Naive thymus-derived CD4-positive, alpha-beta T cell (primary cell): ENCODE data around the gene NAALADL2. TPM values are rescaled to one million over a fixed set of nuclear protein-coding genes. Genes with fewer than 3 reads are reported as not detected.

Experiments
- ATAC-seq: fragments of 150-1000 bp; cut with Tn5 transposase; 2 replicates; pipeline ENCODE4 v1.10.0; 2021; ENCODE audit warnings: mild to moderate bottlenecking, moderate library complexity
- CTCF ChIA-PET: fragments of 350-600 bp; sonication (Branson Sonifier 250); formaldehyde crosslinking; loops from one replicate; lab custom pipeline; 2021; ENCODE audit warnings: antibody characterized with exemption; lab: Charles Lee
- POLR2A ChIA-PET: fragments of 350-600 bp; sonication (Branson Sonifier 250); formaldehyde crosslinking; loops from one replicate; lab custom pipeline; 2021; ENCODE audit warnings: antibody characterized with exemption, inconsistent platforms; lab: Charles Lee
- DNase-seq, 9 donors: peaks; one replicate each; pipeline versions ENCODE4 v3.0.0 to v3.0.0-alpha.2; 2020 to 2022; ENCODE audit warnings: mixed read lengths in 1 of 9
- H3K27ac ChIP-seq: one replicate; pipeline ENCODE4 v1.7.0; 2013; ENCODE audit warnings: mild to moderate bottlenecking, low read depth, low read length, moderate library complexity
- H3K27me3 ChIP-seq, 2 donors: one replicate each; pipeline ENCODE4 v1.7.0; 2013; ENCODE audit warnings: low read length in 2 of 2, mild to moderate bottlenecking in 2 of 2, moderate library complexity in 2 of 2; ENCODE audit not compliant: control insufficient read depth in 2 of 2, insufficient read depth in 2 of 2
- H3K36me3 ChIP-seq, 3 experiments: 1 replicate in 2 of 3; 2 replicates in 1 of 3; pipeline ENCODE4 v1.7.0; 2013; ENCODE audit warnings: low read length in 3 of 3, mild to moderate bottlenecking in 3 of 3, moderate library complexity in 1 of 3; ENCODE audit not compliant: insufficient read depth in 3 of 3, control insufficient read depth in 2 of 3
- H3K4me1 ChIP-seq, 2 donors: one replicate each; pipeline ENCODE4 v1.7.0; 2013; ENCODE audit warnings: low read length in 2 of 2, mild to moderate bottlenecking in 2 of 2, moderate library complexity in 1 of 2; ENCODE audit not compliant: control insufficient read depth in 2 of 2, insufficient read depth in 2 of 2
- H3K4me3 ChIP-seq: 2 replicates; pipeline ENCODE4 v1.7.0; 2013; ENCODE audit warnings: mild to moderate bottlenecking, low read length
- H3K9me3 ChIP-seq, 3 experiments: 1 replicate in 2 of 3; 2 replicates in 1 of 3; pipeline ENCODE4 v1.7.0; 2013; ENCODE audit warnings: low read length in 3 of 3; ENCODE audit not compliant: control insufficient read depth in 2 of 3
- H3K27ac Mint-ChIP-seq, 9 donors: one replicate each; pipeline ENCODE4 v1.8.0; 2020 to 2022; ENCODE audit warnings: mixed read lengths in 9 of 9, mild to moderate bottlenecking in 8 of 9, moderate library complexity in 5 of 9, inconsistent platforms in 2 of 9
- H3K27me3 Mint-ChIP-seq, 5 donors: one replicate each; pipeline ENCODE4 v1.8.0; 2021 to 2022; ENCODE audit warnings: mixed read lengths in 5 of 5, mild to moderate bottlenecking in 1 of 5
- H3K36me3 Mint-ChIP-seq, 5 donors: one replicate each; pipeline ENCODE4 v1.8.0; 2020 to 2022; ENCODE audit warnings: mixed read lengths in 5 of 5, mild to moderate bottlenecking in 3 of 5, inconsistent platforms in 1 of 5
- H3K4me1 Mint-ChIP-seq, 7 donors: one replicate each; pipeline ENCODE4 v1.8.0; 2020 to 2022; ENCODE audit warnings: mixed read lengths in 7 of 7, mild to moderate bottlenecking in 3 of 7, inconsistent platforms in 1 of 7
- H3K4me3 Mint-ChIP-seq, 10 donors: one replicate each; pipeline ENCODE4 v1.8.0; 2020 to 2022; ENCODE audit warnings: mild to moderate bottlenecking in 10 of 10, mixed read lengths in 10 of 10, moderate library complexity in 6 of 10, inconsistent platforms in 2 of 10
- H3K9me3 Mint-ChIP-seq, 11 donors: one replicate each; pipeline ENCODE4 v1.8.0; 2020 to 2022; ENCODE audit warnings: mixed read lengths in 11 of 11, mild to moderate bottlenecking in 4 of 11, inconsistent platforms in 1 of 11, moderate library complexity in 1 of 11
- intact Hi-C, 2 donors: fragments of 100-400 bp; cut with micrococcal nuclease; formaldehyde crosslinking; loops; one replicate each; pipeline ENCODE4 v1.15.1; 2023
- polyA plus RNA-seq, 2 donors: library from polyadenylated mRNA; unstranded; fragments of 300-500 nt; fragmentation: Illumina TruSeq; gene quantifications; one replicate each; pipeline ENCODE4 v1.2.3, GENCODE V29; 2021
- total RNA-seq, 6 experiments: library from RNA in 5 of 6; stranded (reverse) in 5 of 6; gene quantifications; 1 replicate in 5 of 6; 2 replicates in 1 of 6; pipeline ENCODE4 v1.2.3 and lab custom pipeline; 2021 to 2026

The NAALADL2 gene
- total and polyA plus RNA-seq, 7 experiments from 2014 or later: 0.76 to 1.4 TPM; not detected in 5

- no peaks in the 10 kb centered on the region for H3K9me3 ChIP-seq
- H3K4me3 ChIP-seq: no peak overlapping the region
- no peak overlapping the region for H3K4me3 Mint-ChIP-seq
- CTCF ChIA-PET: no interaction called here
- no peak overlapping the region for H3K27ac Mint-ChIP-seq
- H3K27me3 Mint-ChIP-seq: no peaks in the 10 kb centered on the region
- no peaks in the 10 kb centered on the region for H3K36me3 Mint-ChIP-seq
- intact Hi-C loops: no loop called here
- DNase-seq (no peak), ATAC-seq (no peak)
- H3K9me3 Mint-ChIP-seq: peaks cover 0 to 6% (median 1%) of the 10 kb centered on the region in 11 donors
- H3K4me1 Mint-ChIP-seq: no peaks in the 10 kb centered on the region
- H3K36me3 ChIP-seq: no peaks in the 10 kb centered on the region
- H3K4me1 ChIP-seq: no peaks in the 10 kb centered on the region
- H3K27ac ChIP-seq: no peak overlapping the region
- no peaks in the 10 kb centered on the region for H3K27me3 ChIP-seq
- POLR2A ChIA-PET: no interaction called here
These were observed 90.4 kb downstream of the NAALADL2 start for GRCh38 chr3:174949523-174949922.

GRCh38 chr3:174951034-174951433 lies 91.9 kb downstream of the NAALADL2 start:
- H3K36me3 Mint-ChIP-seq: no peaks in the 10 kb centered on the region
- H3K27me3 ChIP-seq: no peaks in the 10 kb centered on the region
- no peaks in the 10 kb centered on the region for H3K4me1 ChIP-seq
- CTCF ChIA-PET: no interaction called here
- no peak overlapping the region for H3K27ac ChIP-seq
- no peak overlapping the region for H3K4me3 ChIP-seq
- no peak overlapping the region for H3K27ac Mint-ChIP-seq
- no peaks in the 10 kb centered on the region for H3K9me3 ChIP-seq
- intact Hi-C loops: no loop called here
- no peak for DNase-seq
- H3K27me3 Mint-ChIP-seq: no peaks in the 10 kb centered on the region
- POLR2A ChIA-PET: no interaction called here
- no peaks in the 10 kb centered on the region for H3K4me1 Mint-ChIP-seq
- no peak for ATAC-seq
- H3K9me3 Mint-ChIP-seq: peaks cover 0 to 6% (median 1%) of the 10 kb centered on the region in 11 donors
- no peak overlapping the region for H3K4me3 Mint-ChIP-seq
- H3K36me3 ChIP-seq: no peaks in the 10 kb centered on the region

- ATAC-seq (no peak), DNase-seq (no peak)
- no peaks in the 10 kb centered on the region for H3K36me3 ChIP-seq
- H3K27ac ChIP-seq: no peak overlapping the region
- Mint-ChIP-seq H3K9me3 (peaks cover 0 to 6% (median 2%) of the 10 kb centered on the region in 11 donors), H3K4me3 (no peak overlapping the region), H3K36me3 (no peaks in the 10 kb centered on the region), H3K27me3 (no peaks in the 10 kb centered on the region), H3K27ac (no peak overlapping the region), H3K4me1 (no peaks in the 10 kb centered on the region)
- ChIA-PET POLR2A (no interaction called here), CTCF (no interaction called here)
- H3K9me3 ChIP-seq: no peaks in the 10 kb centered on the region
- no peak overlapping the region for H3K4me3 ChIP-seq
- no peaks in the 10 kb centered on the region for H3K4me1 ChIP-seq
- intact Hi-C loops: no loop called here
- no peaks in the 10 kb centered on the region for H3K27me3 ChIP-seq
These were observed 92.4 kb downstream of the NAALADL2 start for GRCh38 chr3:174951498-174952005.

- H3K9me3 ChIP-seq: no peaks in the 10 kb centered on the region
- Mint-ChIP-seq H3K4me3 (no peak overlapping the region), H3K4me1 (no peaks in the 10 kb centered on the region), H3K9me3 (peaks cover 0 to 6% (median 2%) of the 10 kb centered on the region in 11 donors), H3K36me3 (no peaks in the 10 kb centered on the region), H3K27ac (no peak overlapping the region), H3K27me3 (no peaks in the 10 kb centered on the region)
- DNase-seq (no peak), ATAC-seq (no peak)
- POLR2A ChIA-PET: no interaction called here
- H3K4me1 ChIP-seq: no peaks in the 10 kb centered on the region
- no peaks in the 10 kb centered on the region for H3K27me3 ChIP-seq
- intact Hi-C loops: no loop called here
- no peak overlapping the region for H3K4me3 ChIP-seq
- H3K36me3 ChIP-seq: no peaks in the 10 kb centered on the region
- H3K27ac ChIP-seq: no peak overlapping the region
- CTCF ChIA-PET: no interaction called here
These were observed 93.9 kb downstream of the NAALADL2 start for GRCh38 chr3:174953068-174953467.

DNA sequence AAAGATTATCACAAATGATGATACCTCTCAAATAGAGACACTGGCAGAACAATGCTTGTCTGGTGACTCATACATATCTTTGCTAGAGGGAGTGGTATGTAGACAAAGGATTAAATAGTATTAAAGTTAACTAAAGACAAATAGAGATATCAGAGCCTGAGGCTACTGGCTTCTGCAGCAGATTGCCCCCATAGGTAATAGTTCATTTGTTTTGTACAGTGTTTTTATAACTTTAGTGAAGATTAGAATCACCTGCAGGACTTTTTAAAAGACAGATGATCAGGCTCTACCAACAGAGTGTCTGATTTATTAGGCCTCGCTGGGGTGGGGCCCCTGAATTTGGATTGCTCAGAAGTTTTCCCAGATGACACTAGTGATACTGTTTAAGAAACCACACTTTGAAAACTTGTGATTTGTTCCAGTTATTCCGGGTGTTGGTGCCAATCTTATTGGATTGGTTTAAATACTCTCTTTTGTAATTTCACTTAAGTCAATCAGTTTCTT lies 96.4 kb downstream of the NAALADL2 start:
- ATAC-seq (no peak), DNase-seq (no peak)
- Mint-ChIP-seq H3K4me1 (no peaks in the 10 kb centered on the region), H3K27ac (no peak overlapping the region), H3K36me3 (no peaks in the 10 kb centered on the region), H3K9me3 (peaks cover 0 to 5% (median 0%) of the 10 kb centered on the region in 11 donors), H3K4me3 (no peak overlapping the region), H3K27me3 (no peaks in the 10 kb centered on the region)
- intact Hi-C loops: no loop called here
- Histone ChIP-seq H3K4me3 (no peak overlapping the region), H3K36me3 (no peaks in the 10 kb centered on the region), H3K27me3 (no peaks in the 10 kb centered on the region), H3K4me1 (no peaks in the 10 kb centered on the region), H3K27ac (no peak overlapping the region), H3K9me3 (no peaks in the 10 kb centered on the region)
- POLR2A ChIA-PET: no interaction called here
- CTCF ChIA-PET: no interaction called here

- Histone ChIP-seq H3K27me3 (no peaks in the 10 kb centered on the region), H3K27ac (no peak overlapping the region), H3K4me1 (no peaks in the 10 kb centered on the region), H3K9me3 (no peaks in the 10 kb centered on the region), H3K36me3 (no peaks in the 10 kb centered on the region), H3K4me3 (no peak overlapping the region)
- CTCF ChIA-PET: no interaction called here
- Mint-ChIP-seq H3K36me3 (no peaks in the 10 kb centered on the region), H3K4me1 (no peaks in the 10 kb centered on the region), H3K4me3 (no peak overlapping the region), H3K27me3 (no peaks in the 10 kb centered on the region), H3K9me3 (peaks cover 0 to 8% (median 0%) of the 10 kb centered on the region in 11 donors), H3K27ac (no peak overlapping the region)
- DNase-seq: no peak
- intact Hi-C loops: no loop called here
- no peak for ATAC-seq
- POLR2A ChIA-PET: no interaction called here
These were observed 97.9 kb downstream of the NAALADL2 start for GRCh38 chr3:174957081-174957480.

- ChIA-PET CTCF (no interaction called here), POLR2A (no interaction called here)
- Histone ChIP-seq H3K27ac (no peak overlapping the region), H3K27me3 (no peaks in the 10 kb centered on the region), H3K4me1 (no peaks in the 10 kb centered on the region), H3K4me3 (no peak overlapping the region), H3K36me3 (no peaks in the 10 kb centered on the region), H3K9me3 (no peaks in the 10 kb centered on the region)
- Mint-ChIP-seq H3K27me3 (no peaks in the 10 kb centered on the region), H3K9me3 (peaks cover 0 to 8% (median 0%) of the 10 kb centered on the region in 11 donors), H3K4me3 (no peak overlapping the region), H3K36me3 (no peaks in the 10 kb centered on the region), H3K27ac (no peak overlapping the region), H3K4me1 (no peaks in the 10 kb centered on the region)
- no peak for ATAC-seq
- intact Hi-C loops: no loop called here
- DNase-seq: no peak
These were observed 98.4 kb downstream of the NAALADL2 start for GRCh38 chr3:174957551-174958001.
